ENCODE data around the gene LMF1. TPM values are rescaled to one million over a fixed set of nuclear protein-coding genes. Genes with fewer than 3 reads are reported as not detected.

The LMF1 gene
- total RNA-seq, 1 donor from 2014 or later, result 21.4 TPM

GRCh38 chr16:909281-910000 lies 61.3 kb downstream of the LMF1 start:
- H3K27me3 Mint-ChIP-seq, result no peaks in the 10 kb centered on the region
- H3K9me3 Mint-ChIP-seq, result peaks cover 5% of the 10 kb centered on the region
- H3K27ac Mint-ChIP-seq, result no peak overlapping the region
- TF ChIP-seq, protein P1, sequence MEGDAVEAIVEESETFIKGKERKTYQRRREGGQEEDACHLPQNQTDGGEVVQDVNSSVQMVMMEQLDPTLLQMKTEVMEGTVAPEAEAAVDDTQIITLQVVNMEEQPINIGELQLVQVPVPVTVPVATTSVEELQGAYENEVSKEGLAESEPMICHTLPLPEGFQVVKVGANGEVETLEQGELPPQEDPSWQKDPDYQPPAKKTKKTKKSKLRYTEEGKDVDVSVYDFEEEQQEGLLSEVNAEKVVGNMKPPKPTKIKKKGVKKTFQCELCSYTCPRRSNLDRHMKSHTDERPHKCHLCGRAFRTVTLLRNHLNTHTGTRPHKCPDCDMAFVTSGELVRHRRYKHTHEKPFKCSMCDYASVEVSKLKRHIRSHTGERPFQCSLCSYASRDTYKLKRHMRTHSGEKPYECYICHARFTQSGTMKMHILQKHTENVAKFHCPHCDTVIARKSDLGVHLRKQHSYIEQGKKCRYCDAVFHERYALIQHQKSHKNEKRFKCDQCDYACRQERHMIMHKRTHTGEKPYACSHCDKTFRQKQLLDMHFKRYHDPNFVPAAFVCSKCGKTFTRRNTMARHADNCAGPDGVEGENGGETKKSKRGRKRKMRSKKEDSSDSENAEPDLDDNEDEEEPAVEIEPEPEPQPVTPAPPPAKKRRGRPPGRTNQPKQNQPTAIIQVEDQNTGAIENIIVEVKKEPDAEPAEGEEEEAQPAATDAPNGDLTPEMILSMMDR (conservative IDR thresholded peaks at IDR 0.05), result no peak
- no peaks in the 10 kb centered on the region for H3K4me1 Mint-ChIP-seq (ENCODE audit: unreplicated experiment)
- peaks cover 25% of the 10 kb centered on the region for H3K36me3 Mint-ChIP-seq
- DNase-seq (ENCODE audit: extremely low spot score, unreplicated experiment), result no peak
- H3K4me3 Mint-ChIP-seq, result no peak overlapping the region

DNA sequence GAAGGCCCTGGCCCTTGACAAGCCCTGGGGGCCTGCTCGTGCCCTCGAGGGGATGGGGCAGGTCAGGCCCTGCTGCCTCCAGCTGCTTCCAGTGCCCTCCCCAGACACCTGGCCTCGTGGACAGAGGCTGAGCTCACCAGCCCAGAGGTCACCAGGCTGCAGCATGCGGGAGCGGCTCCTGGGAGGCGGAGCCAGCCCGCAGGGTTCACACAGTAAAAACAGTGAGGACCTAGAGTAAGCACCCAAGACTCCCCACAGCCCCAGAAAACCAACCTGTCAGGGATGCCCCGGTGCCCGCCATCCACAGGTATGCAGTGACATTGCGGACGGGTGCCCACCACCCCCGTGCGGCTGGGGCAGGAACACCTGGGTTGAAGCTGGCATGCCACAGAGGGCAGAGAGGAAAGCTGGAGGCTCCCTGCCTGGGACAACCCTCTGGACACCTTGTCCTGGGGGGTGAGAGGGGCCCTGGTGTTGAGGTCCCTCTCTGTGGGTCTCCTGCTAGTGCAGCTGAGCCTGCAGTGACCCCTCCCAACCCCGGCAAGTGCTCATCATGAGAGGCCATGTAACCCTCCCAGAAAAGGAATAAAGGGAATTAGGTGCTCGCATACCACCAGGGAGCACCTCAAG lies 62.1 kb downstream of the LMF1 start:
- no peaks in the 10 kb centered on the region for H3K27me3 Mint-ChIP-seq
- H3K4me1 Mint-ChIP-seq (ENCODE audit: unreplicated experiment), result no peaks in the 10 kb centered on the region
- no peak overlapping the region for H3K4me3 Mint-ChIP-seq
- TF ChIP-seq, protein P1 (conservative IDR thresholded peaks at IDR 0.05), result no peak
- peaks cover 25% of the 10 kb centered on the region for H3K36me3 Mint-ChIP-seq
- H3K27ac Mint-ChIP-seq, result no peak overlapping the region
- DNase-seq (ENCODE audit: extremely low spot score, unreplicated experiment), result no peak
- peaks cover 5% of the 10 kb centered on the region for H3K9me3 Mint-ChIP-seq

GRCh38 chr16:907842-908241 lies 62.9 kb downstream of the LMF1 start:
- no peak for DNase-seq (ENCODE audit: extremely low spot score, unreplicated experiment)
- TF ChIP-seq, protein P1 (conservative IDR thresholded peaks at IDR 0.05), result no peak
- no peak overlapping the region for H3K27ac Mint-ChIP-seq

GRCh38 chr16:907361-907760 lies 63.4 kb downstream of the LMF1 start:
- no peak overlapping the region for H3K27ac Mint-ChIP-seq
- H3K27me3 Mint-ChIP-seq, result no peaks in the 10 kb centered on the region
- H3K4me3 Mint-ChIP-seq, result no peak overlapping the region
- no peaks in the 10 kb centered on the region for H3K4me1 Mint-ChIP-seq (ENCODE audit: unreplicated experiment)
- H3K36me3 Mint-ChIP-seq, result peaks cover 25% of the 10 kb centered on the region
- no peak for DNase-seq (ENCODE audit: extremely low spot score, unreplicated experiment)
- TF ChIP-seq, protein P1 (conservative IDR thresholded peaks at IDR 0.05), result no peak
- H3K9me3 Mint-ChIP-seq, result peaks cover 5% of the 10 kb centered on the region

More at GRCh38 chr16:907842-908241, 62.9 kb downstream of the LMF1 start:
- H3K4me1 Mint-ChIP-seq (ENCODE audit: unreplicated experiment), result no peaks in the 10 kb centered on the region
- H3K27me3 Mint-ChIP-seq, result no peaks in the 10 kb centered on the region
- H3K9me3 Mint-ChIP-seq, result peaks cover 5% of the 10 kb centered on the region
- no peak overlapping the region for H3K4me3 Mint-ChIP-seq
- peaks cover 25% of the 10 kb centered on the region for H3K36me3 Mint-ChIP-seq

GRCh38 chr16:906296-906695 lies 64.5 kb downstream of the LMF1 start:
- Mint-ChIP-seq H3K27ac (no peak overlapping the region), H3K36me3 (peaks cover 25% of the 10 kb centered on the region), H3K4me3 (no peak overlapping the region), H3K9me3 (peaks cover 5% of the 10 kb centered on the region), H3K27me3 (no peaks in the 10 kb centered on the region), H3K4me1 (ENCODE audit: unreplicated experiment) (no peaks in the 10 kb centered on the region)
- TF ChIP-seq, protein P1 (conservative IDR thresholded peaks at IDR 0.05), result no peak
- DNase-seq (ENCODE audit: extremely low spot score, unreplicated experiment), result no peak
